ENCODE results near the gene FAM47E.

GRCh38 chr4:76272582-76272981, 21.1 kb downstream of the FAM47E start:
- TF ChIP-seq CTCF (IDR thresholded peaks at IDR 0.05) = no peak
- no peak for TF ChIP-seq POLR2AphosphoS5 (IDR thresholded peaks at IDR 0.05)
- no peak for TF ChIP-seq POLR2A (IDR thresholded peaks at IDR 0.05)
- no peak for TF ChIP-seq EP300 (IDR thresholded peaks at IDR 0.05)

Measured in suprapubic skin (tissue), 4 donors.